Measurements from ENCODE around the gene PRKN.

Gene PRKN

DNA sequence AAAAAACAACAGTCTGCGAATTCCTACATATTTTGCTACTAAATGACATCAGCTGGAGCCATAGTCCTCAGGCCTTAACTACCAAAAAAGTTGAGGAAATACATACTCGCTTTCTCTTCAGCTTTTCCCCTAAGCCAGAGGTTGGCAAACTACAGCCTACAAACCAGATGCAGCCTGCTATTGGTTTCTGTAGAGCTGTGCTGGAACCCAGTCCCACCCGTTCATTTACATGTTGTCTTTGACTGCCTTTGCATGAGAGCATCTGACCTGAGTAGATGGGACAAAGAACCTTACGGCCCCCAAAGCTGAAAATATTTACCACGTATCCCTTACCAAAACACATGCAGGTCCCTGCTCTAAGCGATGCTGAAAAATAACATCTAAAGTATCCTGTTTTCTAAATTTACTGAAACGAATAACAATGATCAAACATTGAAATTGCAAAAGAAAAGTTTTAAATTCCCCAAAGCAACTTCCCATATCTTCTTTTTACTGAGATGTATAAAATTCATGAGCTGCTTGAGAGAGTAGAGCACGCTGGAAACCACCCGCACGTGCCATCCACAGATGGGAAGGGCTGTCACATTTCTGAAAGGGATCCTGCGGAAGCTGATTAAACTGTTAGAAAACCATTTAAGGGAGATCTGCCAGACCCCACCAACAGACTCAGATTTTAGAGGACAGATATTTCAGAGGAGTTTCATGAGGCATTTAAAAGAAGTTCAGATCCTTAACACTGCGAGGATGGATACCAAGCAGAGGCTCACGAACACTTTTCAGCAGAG lies 124.1 kb downstream of the PRKN start:
- 89 to 91% methylated on average over 7 to 11 of the region's 13 CpGs for WGBS, 2 experiments (ENCODE audit: insufficient coverage in 2 of 2)

GRCh38 chr6:162602759-162603158 lies 124.8 kb downstream of the PRKN start:
- Histone ChIP-seq H3K9me3 (ENCODE audit: control insufficient read depth, low read length) (no peaks in the 10 kb centered on the region), H3K36me3 (ENCODE audit: control insufficient read depth, insufficient read depth, low read length) (no peaks in the 10 kb centered on the region), H3K4me1 (ENCODE audit: control insufficient read depth, insufficient read depth, low read length, poor library complexity, severe bottlenecking) (no peaks in the 10 kb centered on the region), H3K27ac (ENCODE audit: low read depth, low read length, severe bottlenecking) (no peak overlapping the region), H3K4me3 (ENCODE audit: extremely low read depth, insufficient read depth, low read length, poor library complexity, severe bottlenecking) (no peak overlapping the region)
- WGBS, 2 experiments (ENCODE audit: insufficient coverage in 2 of 2) = 79 to 100% methylated on average over 3 to 4 of the region's 6 CpGs

More for the DNA sequence above, 124.1 kb downstream of the PRKN start:
- Histone ChIP-seq H3K4me3 (ENCODE audit: extremely low read depth, insufficient read depth, low read length, poor library complexity, severe bottlenecking) (no peak overlapping the region), H3K36me3 (ENCODE audit: control insufficient read depth, insufficient read depth, low read length) (no peaks in the 10 kb centered on the region), H3K27ac (ENCODE audit: low read depth, low read length, severe bottlenecking) (no peak overlapping the region), H3K4me1 (ENCODE audit: control insufficient read depth, insufficient read depth, low read length, poor library complexity, severe bottlenecking) (no peaks in the 10 kb centered on the region), H3K9me3 (ENCODE audit: control insufficient read depth, low read length) (no peaks in the 10 kb centered on the region)

GRCh38 chr6:162596676-162597075 lies 130.9 kb downstream of the PRKN start:
- Histone ChIP-seq H3K27ac (ENCODE audit: low read depth, low read length, severe bottlenecking) (no peak overlapping the region), H3K4me1 (ENCODE audit: control insufficient read depth, insufficient read depth, low read length, poor library complexity, severe bottlenecking) (no peaks in the 10 kb centered on the region), H3K36me3 (ENCODE audit: control insufficient read depth, insufficient read depth, low read length) (no peaks in the 10 kb centered on the region), H3K4me3 (ENCODE audit: extremely low read depth, insufficient read depth, low read length, poor library complexity, severe bottlenecking) (no peak overlapping the region), H3K9me3 (ENCODE audit: control insufficient read depth, low read length) (no peaks in the 10 kb centered on the region)
- WGBS, 2 experiments (ENCODE audit: insufficient coverage in 2 of 2) = 60 to 96% methylated on average over 1 to 4 of the region's 5 CpGs

GRCh38 chr6:162591517-162591916 lies 136.0 kb downstream of the PRKN start:
- Histone ChIP-seq H3K4me1 (ENCODE audit: control insufficient read depth, insufficient read depth, low read length, poor library complexity, severe bottlenecking) (no peaks in the 10 kb centered on the region), H3K4me3 (ENCODE audit: extremely low read depth, insufficient read depth, low read length, poor library complexity, severe bottlenecking) (no peak overlapping the region), H3K27ac (ENCODE audit: low read depth, low read length, severe bottlenecking) (no peak overlapping the region), H3K36me3 (ENCODE audit: control insufficient read depth, insufficient read depth, low read length) (no peaks in the 10 kb centered on the region), H3K9me3 (ENCODE audit: control insufficient read depth, low read length) (no peaks in the 10 kb centered on the region)

DNA sequence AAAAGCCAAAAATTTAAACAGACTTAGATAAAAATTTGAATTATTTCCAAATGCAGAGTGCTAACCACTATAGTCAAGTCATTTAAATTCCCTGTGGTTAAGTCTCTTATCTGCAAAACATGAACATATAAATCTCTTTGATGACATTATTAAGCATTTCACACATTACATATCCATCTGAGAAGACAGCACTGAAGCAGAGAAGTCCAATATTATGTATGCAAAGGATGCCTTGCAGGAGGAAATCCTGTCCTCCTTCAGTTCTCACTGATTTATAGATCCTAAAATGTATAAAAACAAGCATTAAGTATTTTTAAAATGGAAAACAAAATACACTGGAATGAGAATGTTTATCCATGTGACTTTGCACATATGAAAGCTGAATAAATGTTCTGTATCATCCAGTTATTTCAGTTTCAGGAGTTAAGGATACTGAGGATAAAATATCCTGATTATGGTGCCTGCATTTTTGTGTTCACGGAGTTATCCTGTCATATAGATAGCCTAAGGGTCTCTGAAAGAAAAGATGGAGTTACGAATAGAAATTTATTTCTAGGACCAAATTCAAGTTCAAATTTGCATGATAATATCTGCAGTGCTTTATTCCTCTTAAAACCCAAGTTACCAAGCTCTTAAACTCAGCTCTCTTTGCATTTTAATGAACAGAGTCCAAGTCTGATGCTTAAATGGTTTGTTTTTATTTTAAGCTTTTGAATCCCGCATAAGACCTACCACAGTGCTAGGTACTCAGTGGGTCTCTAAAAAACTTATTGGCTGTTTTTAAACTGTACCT lies 145.4 kb downstream of the PRKN start:
- no peaks in the 10 kb centered on the region for H3K9me3 ChIP-seq (ENCODE audit: control insufficient read depth, low read length)
- 56 to 80% methylated on average over 2 of the region's 3 CpGs for WGBS, 2 experiments (ENCODE audit: insufficient coverage in 2 of 2)
- no peak overlapping the region for H3K27ac ChIP-seq (ENCODE audit: low read depth, low read length, severe bottlenecking)
- no peaks in the 10 kb centered on the region for H3K4me1 ChIP-seq (ENCODE audit: control insufficient read depth, insufficient read depth, low read length, poor library complexity, severe bottlenecking)
- no peak overlapping the region for H3K4me3 ChIP-seq (ENCODE audit: extremely low read depth, insufficient read depth, low read length, poor library complexity, severe bottlenecking)
- H3K36me3 ChIP-seq (ENCODE audit: control insufficient read depth, insufficient read depth, low read length) = no peaks in the 10 kb centered on the region

GRCh38 chr6:162580619-162581018 lies 146.9 kb downstream of the PRKN start:
- H3K36me3 ChIP-seq (ENCODE audit: control insufficient read depth, insufficient read depth, low read length) = no peaks in the 10 kb centered on the region
- no peak overlapping the region for H3K27ac ChIP-seq (ENCODE audit: low read depth, low read length, severe bottlenecking)
- no peaks in the 10 kb centered on the region for H3K4me1 ChIP-seq (ENCODE audit: control insufficient read depth, insufficient read depth, low read length, poor library complexity, severe bottlenecking)
- H3K9me3 ChIP-seq (ENCODE audit: control insufficient read depth, low read length) = no peaks in the 10 kb centered on the region
- WGBS, 2 experiments (ENCODE audit: insufficient coverage in 2 of 2) = 90 to 100% methylated on average over 1 of the region's 4 CpGs
- no peak overlapping the region for H3K4me3 ChIP-seq (ENCODE audit: extremely low read depth, insufficient read depth, low read length, poor library complexity, severe bottlenecking)

GRCh38 chr6:162576016-162576415 lies 151.6 kb downstream of the PRKN start:
- H3K27ac ChIP-seq (ENCODE audit: low read depth, low read length, severe bottlenecking) = no peak overlapping the region
- H3K4me3 ChIP-seq (ENCODE audit: extremely low read depth, insufficient read depth, low read length, poor library complexity, severe bottlenecking) = no peak overlapping the region
- H3K9me3 ChIP-seq (ENCODE audit: control insufficient read depth, low read length) = no peaks in the 10 kb centered on the region
- H3K4me1 ChIP-seq (ENCODE audit: control insufficient read depth, insufficient read depth, low read length, poor library complexity, severe bottlenecking) = no peaks in the 10 kb centered on the region
- 90% methylated on average over 2 of the region's 2 CpGs; no CpG with 5 or more reads in 1 of the 2 experiments for WGBS, 2 experiments (ENCODE audit: insufficient coverage in 2 of 2)
- H3K36me3 ChIP-seq (ENCODE audit: control insufficient read depth, insufficient read depth, low read length) = no peaks in the 10 kb centered on the region

GRCh38 chr6:162572240-162572639 lies 155.3 kb downstream of the PRKN start:
- no peaks in the 10 kb centered on the region for H3K9me3 ChIP-seq (ENCODE audit: control insufficient read depth, low read length)
- H3K4me3 ChIP-seq (ENCODE audit: extremely low read depth, insufficient read depth, low read length, poor library complexity, severe bottlenecking) = no peak overlapping the region
- WGBS, 2 experiments (ENCODE audit: insufficient coverage in 2 of 2) = 86 to 94% methylated on average over 2 of the region's 3 CpGs
- no peak overlapping the region for H3K27ac ChIP-seq (ENCODE audit: low read depth, low read length, severe bottlenecking)
- H3K4me1 ChIP-seq (ENCODE audit: control insufficient read depth, insufficient read depth, low read length, poor library complexity, severe bottlenecking) = no peaks in the 10 kb centered on the region
- H3K36me3 ChIP-seq (ENCODE audit: control insufficient read depth, insufficient read depth, low read length) = no peaks in the 10 kb centered on the region

GRCh38 chr6:162568266-162568665 lies 159.3 kb downstream of the PRKN start:
- H3K4me1 ChIP-seq (ENCODE audit: control insufficient read depth, insufficient read depth, low read length, poor library complexity, severe bottlenecking) = no peaks in the 10 kb centered on the region
- no peaks in the 10 kb centered on the region for H3K9me3 ChIP-seq (ENCODE audit: control insufficient read depth, low read length)
- no peaks in the 10 kb centered on the region for H3K36me3 ChIP-seq (ENCODE audit: control insufficient read depth, insufficient read depth, low read length)
- WGBS, 2 experiments (ENCODE audit: insufficient coverage in 2 of 2) = 98% methylated on average over 6 of the region's 7 CpGs
- H3K27ac ChIP-seq (ENCODE audit: low read depth, low read length, severe bottlenecking) = no peak overlapping the region
- no peak overlapping the region for H3K4me3 ChIP-seq (ENCODE audit: extremely low read depth, insufficient read depth, low read length, poor library complexity, severe bottlenecking)

DNA sequence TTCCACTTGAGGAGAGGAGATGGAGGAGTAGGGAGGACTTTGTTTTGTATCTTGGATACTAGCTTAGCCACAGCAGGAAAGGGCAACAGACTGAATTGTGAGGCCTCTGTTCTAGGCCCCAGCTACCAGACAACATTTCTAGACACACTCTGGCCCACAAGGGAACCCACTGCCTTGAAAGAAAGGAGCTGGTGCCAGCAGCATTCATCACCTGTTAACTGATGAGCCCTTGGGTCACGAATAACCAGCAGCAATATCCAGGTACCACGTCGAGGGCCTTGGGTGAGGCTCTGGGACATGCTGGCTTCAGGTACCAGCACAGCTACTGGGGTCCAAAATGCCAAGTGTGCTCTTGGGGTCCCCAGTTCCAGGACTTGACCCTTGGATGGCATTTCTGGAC lies 165.5 kb downstream of the PRKN start:
- no peak overlapping the region for H3K4me3 ChIP-seq (ENCODE audit: extremely low read depth, insufficient read depth, low read length, poor library complexity, severe bottlenecking)
- no peaks in the 10 kb centered on the region for H3K4me1 ChIP-seq (ENCODE audit: control insufficient read depth, insufficient read depth, low read length, poor library complexity, severe bottlenecking)
- no peaks in the 10 kb centered on the region for H3K9me3 ChIP-seq (ENCODE audit: control insufficient read depth, low read length)
- whole genome bisulfite sequencing, 2 experiments (ENCODE audit: insufficient coverage in 2 of 2) = 85 to 87% methylated on average over 3 of the region's 3 CpGs
- no peak overlapping the region for H3K27ac ChIP-seq (ENCODE audit: low read depth, low read length, severe bottlenecking)
- no peaks in the 10 kb centered on the region for H3K36me3 ChIP-seq (ENCODE audit: control insufficient read depth, insufficient read depth, low read length)

DNA sequence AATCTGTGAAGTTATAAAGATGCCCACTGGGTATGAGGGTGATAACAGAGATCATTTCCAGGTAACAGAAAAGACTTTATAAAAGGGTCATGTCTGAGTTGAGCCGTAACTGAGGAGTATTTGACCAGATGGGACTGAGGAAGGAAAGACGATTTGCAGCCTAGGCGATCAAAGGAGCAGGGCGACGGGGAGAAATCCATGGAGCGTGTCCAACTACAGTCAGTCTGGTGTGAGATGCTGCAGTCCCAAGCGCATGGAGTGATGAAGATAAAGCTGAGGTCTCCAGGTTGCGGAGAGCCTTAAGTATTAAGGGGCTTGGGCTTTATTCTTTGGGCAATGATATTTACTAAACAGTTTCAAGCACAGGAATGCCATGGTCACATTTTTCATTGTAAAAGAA lies 166.7 kb downstream of the PRKN start:
- 91 to 95% methylated on average over 4 to 6 of the region's 8 CpGs for WGBS, 2 experiments (ENCODE audit: insufficient coverage in 2 of 2)
- Histone ChIP-seq H3K4me1 (ENCODE audit: control insufficient read depth, insufficient read depth, low read length, poor library complexity, severe bottlenecking) (no peaks in the 10 kb centered on the region), H3K36me3 (ENCODE audit: control insufficient read depth, insufficient read depth, low read length) (no peaks in the 10 kb centered on the region), H3K4me3 (ENCODE audit: extremely low read depth, insufficient read depth, low read length, poor library complexity, severe bottlenecking) (no peak overlapping the region), H3K27ac (ENCODE audit: low read depth, low read length, severe bottlenecking) (no peak overlapping the region), H3K9me3 (ENCODE audit: control insufficient read depth, low read length) (no peaks in the 10 kb centered on the region)
